Neural progenitor cell (in vitro differentiated cells): Measurements from ENCODE around the gene UROD. TPM values are rescaled to one million over a fixed set of nuclear protein-coding genes. Genes with fewer than 3 reads are reported as not detected.

Experiments used
- DNase-seq: peaks from one replicate; pipeline ENCODE4 v3.0.0-alpha.2; 2016; ENCODE audit warnings: low spot score
- H2AFZ ChIP-seq: fragments of 200-600 bp; sonication (generic); replicated peaks from 2 replicates; pipeline ENCODE4 v1.6.1; 2016; ENCODE audit warnings: antibody characterized with exemption
- H3F3A ChIP-seq: fragments of 200-600 bp; sonication (generic); 2 replicates; pipeline ENCODE4 v1.6.1; 2016; ENCODE audit warnings: antibody characterized with exemption, low read depth
- H3K27ac ChIP-seq: fragments of 200-600 bp; sonication (generic); 2 replicates; pipeline ENCODE4 v1.5.1; 2016; ENCODE audit warnings: mild to moderate bottlenecking
- H3K27me3 ChIP-seq: fragments of 200-600 bp; sonication (generic); 2 replicates; pipeline ENCODE4 v1.6.1; 2016; ENCODE audit warnings: mild to moderate bottlenecking, moderate library complexity
- H3K36me3 ChIP-seq: fragments of 200-600 bp; sonication (generic); 2 replicates; pipeline ENCODE4 v1.5.1; 2016
- H3K4me1 ChIP-seq: fragments of 200-600 bp; sonication (generic); 2 replicates; pipeline ENCODE4 v1.6.1; 2016; ENCODE audit warnings: mixed run types
- H3K4me2 ChIP-seq: fragments of 200-600 bp; sonication (generic); 2 replicates; pipeline ENCODE4 v1.6.1; 2016
- H3K4me3 ChIP-seq: fragments of 200-600 bp; sonication (generic); 2 replicates; pipeline ENCODE4 v1.5.1; 2016
- H3K79me2 ChIP-seq: fragments of 200-600 bp; sonication (generic); 2 replicates; pipeline ENCODE4 v1.6.1; 2016; ENCODE audit warnings: low read depth
- H3K9ac ChIP-seq: fragments of 200-600 bp; sonication (generic); 2 replicates; pipeline ENCODE4 v1.6.1; 2016
- H3K9me3 ChIP-seq: fragments of 200-600 bp; sonication (generic); 2 replicates; pipeline ENCODE4 v1.5.1; 2016; ENCODE audit warnings: low read depth
- H4K20me1 ChIP-seq: fragments of 200-600 bp; sonication (generic); 2 replicates; pipeline ENCODE4 v1.6.1; 2016; ENCODE audit warnings: low read depth
- H3K27ac Mint-ChIP-seq: 3 replicates; pipeline ENCODE4 v1.8.0; 2021; ENCODE audit warnings: mixed read lengths
- H3K27me3 Mint-ChIP-seq: 2 replicates; pipeline ENCODE4 v1.8.0; 2022; ENCODE audit warnings: low read depth, mild to moderate bottlenecking, inconsistent platforms, moderate library complexity, mixed read lengths; ENCODE audit not compliant: insufficient read depth
- H3K36me3 Mint-ChIP-seq: 3 replicates; pipeline ENCODE4 v1.8.0; 2021; ENCODE audit warnings: mixed read lengths
- H3K4me1 Mint-ChIP-seq: 3 replicates; pipeline ENCODE4 v1.8.0; 2021; ENCODE audit warnings: mixed read lengths
- H3K4me3 Mint-ChIP-seq: 3 replicates; pipeline ENCODE4 v1.8.0; 2021; ENCODE audit warnings: mild to moderate bottlenecking, moderate library complexity, mixed read lengths
- H3K9me3 Mint-ChIP-seq: 3 replicates; pipeline ENCODE4 v1.8.0; 2020; ENCODE audit warnings: mixed read lengths
- EZH2 ChIP-seq: fragments of 200-600 bp; sonication (generic); IDR thresholded peaks from 2 replicates; pipeline ENCODE4 v1.6.1; 2017; ENCODE audit warnings: antibody characterized with exemption, mild to moderate bottlenecking, moderate library complexity
- EZH2phosphoT487 ChIP-seq: fragments of 200-600 bp; sonication (generic); IDR thresholded peaks from 2 replicates; pipeline ENCODE4 v1.6.1; 2017; ENCODE audit warnings: antibody characterized with exemption
- total RNA-seq: library from RNA; depleted of rRNA; stranded (reverse); fragments of >200 nt; gene quantifications from 2 replicates; pipeline ENCODE4 v1.2.3, GENCODE V29; 2015; ENCODE audit warnings: low replicate concordance
- TF ChIP-seq, protein P1 (sequence below): fragments of 200-600 bp; sonication (generic); IDR thresholded peaks from 2 replicates; pipeline ENCODE4 v1.5.1; 2017; ENCODE audit warnings: antibody characterized with exemption, mild to moderate bottlenecking

The UROD gene
- total RNA-seq, 1 donor from 2014 or later: 46.5 TPM

GRCh38 chr1:45032837-45033236 lies 20.8 kb downstream of the UROD start:
- Histone ChIP-seq H3K4me2 (no peak overlapping the region), H3F3A (no peaks in the 10 kb centered on the region), H3K36me3 (no peaks in the 10 kb centered on the region), H3K4me1 (no peaks in the 10 kb centered on the region), H3K9ac (no peak overlapping the region), H3K27ac (no peak overlapping the region), H3K9me3 (no peaks in the 10 kb centered on the region), H4K20me1 (no peaks in the 10 kb centered on the region), H3K79me2 (no peaks in the 10 kb centered on the region), H3K27me3 (no peaks in the 10 kb centered on the region), H3K4me3 (no peak overlapping the region), H2AFZ (no peak overlapping the region)
- TF ChIP-seq, protein P1, sequence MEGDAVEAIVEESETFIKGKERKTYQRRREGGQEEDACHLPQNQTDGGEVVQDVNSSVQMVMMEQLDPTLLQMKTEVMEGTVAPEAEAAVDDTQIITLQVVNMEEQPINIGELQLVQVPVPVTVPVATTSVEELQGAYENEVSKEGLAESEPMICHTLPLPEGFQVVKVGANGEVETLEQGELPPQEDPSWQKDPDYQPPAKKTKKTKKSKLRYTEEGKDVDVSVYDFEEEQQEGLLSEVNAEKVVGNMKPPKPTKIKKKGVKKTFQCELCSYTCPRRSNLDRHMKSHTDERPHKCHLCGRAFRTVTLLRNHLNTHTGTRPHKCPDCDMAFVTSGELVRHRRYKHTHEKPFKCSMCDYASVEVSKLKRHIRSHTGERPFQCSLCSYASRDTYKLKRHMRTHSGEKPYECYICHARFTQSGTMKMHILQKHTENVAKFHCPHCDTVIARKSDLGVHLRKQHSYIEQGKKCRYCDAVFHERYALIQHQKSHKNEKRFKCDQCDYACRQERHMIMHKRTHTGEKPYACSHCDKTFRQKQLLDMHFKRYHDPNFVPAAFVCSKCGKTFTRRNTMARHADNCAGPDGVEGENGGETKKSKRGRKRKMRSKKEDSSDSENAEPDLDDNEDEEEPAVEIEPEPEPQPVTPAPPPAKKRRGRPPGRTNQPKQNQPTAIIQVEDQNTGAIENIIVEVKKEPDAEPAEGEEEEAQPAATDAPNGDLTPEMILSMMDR: no peak
- TF ChIP-seq EZH2 (no peak), EZH2phosphoT487 (no peak)
- no peak for DNase-seq
- H3K9me3 Mint-ChIP-seq: no peaks in the 10 kb centered on the region
- no peaks in the 10 kb centered on the region for H3K4me1 Mint-ChIP-seq
- peaks cover 6% of the 10 kb centered on the region for H3K36me3 Mint-ChIP-seq
- no peaks in the 10 kb centered on the region for H3K27me3 Mint-ChIP-seq
- H3K27ac Mint-ChIP-seq: no peak overlapping the region
- H3K4me3 Mint-ChIP-seq: no peak overlapping the region

DNA sequence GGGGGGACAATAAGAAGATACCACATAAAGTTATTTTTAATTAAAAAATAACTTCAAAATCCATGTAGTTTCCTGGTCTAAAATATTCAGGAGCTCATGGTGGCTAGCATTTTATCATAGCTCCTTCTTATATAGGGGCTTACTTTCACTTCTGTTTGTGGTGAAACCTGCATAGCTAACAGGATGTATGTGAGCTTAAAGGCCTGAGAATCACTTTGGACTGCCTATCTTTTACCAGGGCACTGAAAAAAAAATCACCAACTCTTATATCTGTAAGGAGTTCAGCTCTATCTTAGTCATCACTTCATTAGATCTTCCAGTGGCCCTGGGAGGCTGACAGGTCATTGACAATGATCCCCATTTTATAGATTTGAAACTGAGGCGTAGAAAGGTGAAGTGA lies 21.3 kb downstream of the UROD start:
- no peak overlapping the region for H2AFZ ChIP-seq
- H3K9ac ChIP-seq: no peak overlapping the region
- no peaks in the 10 kb centered on the region for H3K27me3 Mint-ChIP-seq
- H3F3A ChIP-seq: no peaks in the 10 kb centered on the region
- H3K9me3 ChIP-seq: no peaks in the 10 kb centered on the region
- H4K20me1 ChIP-seq: no peaks in the 10 kb centered on the region
- H3K4me1 Mint-ChIP-seq: no peaks in the 10 kb centered on the region
- no peak overlapping the region for H3K4me3 ChIP-seq
- no peak overlapping the region for H3K27ac Mint-ChIP-seq
- no peak overlapping the region for H3K4me2 ChIP-seq
- TF ChIP-seq EZH2phosphoT487 (no peak), EZH2 (no peak)
- TF ChIP-seq, protein P1: no peak
- no peaks in the 10 kb centered on the region for H3K36me3 ChIP-seq
- H3K79me2 ChIP-seq: no peaks in the 10 kb centered on the region
- peaks cover 9% of the 10 kb centered on the region for H3K36me3 Mint-ChIP-seq
- no peaks in the 10 kb centered on the region for H3K4me1 ChIP-seq
- no peaks in the 10 kb centered on the region for H3K9me3 Mint-ChIP-seq
- no peak for DNase-seq
- H3K27ac ChIP-seq: no peak overlapping the region
- no peak overlapping the region for H3K4me3 Mint-ChIP-seq
- H3K27me3 ChIP-seq: no peaks in the 10 kb centered on the region

DNA sequence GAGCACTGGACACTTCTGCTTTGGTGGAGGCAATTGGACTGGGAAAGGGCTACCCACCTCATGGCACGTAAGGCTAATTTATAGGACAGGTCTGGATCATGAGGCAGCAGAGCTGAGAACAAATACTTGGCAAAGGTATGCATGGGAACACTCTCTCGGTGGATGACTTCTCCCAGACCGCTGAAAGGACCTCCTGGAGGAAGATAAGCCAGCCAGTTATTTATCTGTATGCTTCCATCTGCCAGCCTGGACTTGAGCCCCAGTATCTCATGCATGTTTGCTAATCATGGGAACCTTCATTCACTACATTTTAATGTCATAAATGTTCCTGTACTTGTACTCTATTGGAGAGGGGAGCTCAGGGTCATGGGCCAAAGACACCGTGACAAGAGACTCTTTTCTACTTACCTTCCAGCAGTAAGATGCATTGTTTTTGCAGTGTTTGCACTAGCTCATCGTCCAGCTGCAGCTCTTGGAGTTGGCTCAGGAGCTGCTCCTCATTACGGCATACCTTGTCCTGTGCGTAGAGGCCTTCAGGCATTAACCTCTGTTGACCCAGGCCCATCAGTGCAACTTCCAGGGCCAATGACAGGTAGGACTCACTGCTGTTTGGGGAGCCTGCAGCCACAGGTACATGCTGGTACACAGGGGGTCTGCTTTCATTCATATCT lies 23.7 kb downstream of the UROD start:
- no peaks in the 10 kb centered on the region for H3K9me3 ChIP-seq
- no peak overlapping the region for H3K27ac Mint-ChIP-seq
- no peaks in the 10 kb centered on the region for H3K4me1 Mint-ChIP-seq
- peaks cover 7% of the 10 kb centered on the region for H3K36me3 Mint-ChIP-seq
- no peaks in the 10 kb centered on the region for H3F3A ChIP-seq
- H3K4me2 ChIP-seq: no peak overlapping the region
- no peak overlapping the region for H3K9ac ChIP-seq
- no peak for DNase-seq
- H3K4me3 Mint-ChIP-seq: no peak overlapping the region
- H3K27ac ChIP-seq: no peak overlapping the region
- H4K20me1 ChIP-seq: no peaks in the 10 kb centered on the region
- no peaks in the 10 kb centered on the region for H3K4me1 ChIP-seq
- no peak overlapping the region for H3K4me3 ChIP-seq
- H3K9me3 Mint-ChIP-seq: no peaks in the 10 kb centered on the region
- no peak overlapping the region for H2AFZ ChIP-seq
- no peaks in the 10 kb centered on the region for H3K79me2 ChIP-seq
- no peaks in the 10 kb centered on the region for H3K36me3 ChIP-seq
- no peaks in the 10 kb centered on the region for H3K27me3 ChIP-seq
- TF ChIP-seq, protein P1: no peak
- no peak for TF ChIP-seq EZH2
- no peak for TF ChIP-seq EZH2phosphoT487
- no peaks in the 10 kb centered on the region for H3K27me3 Mint-ChIP-seq
